Stimulated activated CD8-positive, alpha-beta memory T cell treated with anti-CD3 and anti-CD28 coated beads, Interleukin-7, amount 100 ng/mL, for 4 hours (primary cell): Measurements from ENCODE around the gene TULP4.
"Not testable (repeated sequence)": the region's sequence is repeated elsewhere in the genome, so short reads cannot be mapped to it uniquely, and the experiment has no call there.

ENCODE experiments used
- DNase-seq, 2 donors: peaks; one replicate each; pipeline ENCODE4 v3.0.0-alpha.2; 2020; ENCODE audit warnings: low read depth in 2 of 2

The TULP4 gene

GRCh38 chr6:158391276-158391675, 79.0 kb downstream of the TULP4 start:
- no peak for DNase-seq

- DNase-seq, result not testable (repeated sequence)
Measured at GRCh38 chr6:158391977-158392376, 79.7 kb downstream of the TULP4 start.

- DNase-seq, result no peak
Measured at GRCh38 chr6:158396136-158396535, 83.9 kb downstream of the TULP4 start.

GRCh38 chr6:158397578-158397977, 85.3 kb downstream of the TULP4 start:
- DNase-seq, result no peak

- DNase-seq, result no peak
Measured at GRCh38 chr6:158398252-158399024, 86.2 kb downstream of the TULP4 start.

- DNase-seq, result no peak
Measured at GRCh38 chr6:158399040-158399700, 86.9 kb downstream of the TULP4 start.

GRCh38 chr6:158402184-158402583, 89.9 kb downstream of the TULP4 start:
- DNase-seq, result no peak

GRCh38 chr6:158405321-158405831, 93.1 kb downstream of the TULP4 start:
- DNase-seq, result not testable (repeated sequence)

- DNase-seq, result no peak
Measured at GRCh38 chr6:158405933-158406332, 93.7 kb downstream of the TULP4 start.

- no peak for DNase-seq
Measured at GRCh38 chr6:158406736-158407135, 94.5 kb downstream of the TULP4 start.

GRCh38 chr6:158408013-158408412, 95.7 kb downstream of the TULP4 start:
- DNase-seq, result no peak

GRCh38 chr6:158408552-158409130, 96.4 kb downstream of the TULP4 start:
- DNase-seq, result no peak

- DNase-seq, result no peak
Measured at GRCh38 chr6:158409451-158409850, 97.2 kb downstream of the TULP4 start.

- DNase-seq, result no peak
Measured at GRCh38 chr6:158410784-158411183, 98.5 kb downstream of the TULP4 start.

GRCh38 chr6:158411998-158412397, 99.7 kb downstream of the TULP4 start:
- DNase-seq, result no peak

- no peak for DNase-seq
Measured at GRCh38 chr6:158413028-158413427, 100.8 kb downstream of the TULP4 start.

- DNase-seq, result no peak
Measured at GRCh38 chr6:158413814-158414565, 101.7 kb downstream of the TULP4 start.

GRCh38 chr6:158414851-158415262, 102.6 kb downstream of the TULP4 start:
- DNase-seq, result no peak

GRCh38 chr6:158415666-158416065, 103.4 kb downstream of the TULP4 start:
- no peak for DNase-seq

GRCh38 chr6:158416883-158417759, 104.9 kb downstream of the TULP4 start:
- no peak for DNase-seq

GRCh38 chr6:158417760-158418098, 105.5 kb downstream of the TULP4 start:
- DNase-seq, result no peak
